ENCODE measurements around the gene DYRK1A. TPM values are rescaled to one million over a fixed set of nuclear protein-coding genes. Genes with fewer than 3 reads are reported as not detected.

Gene DYRK1A
- polyA plus RNA-seq, 1 donor (not counting 4 experiments of a cell fraction or from before 2014, with no cell fraction given), result 25.3 TPM

- H2AFZ ChIP-seq (ENCODE audit: control insufficient read depth, low read length), result no peak overlapping the region
- dilution Hi-C loops (cut with MboI; ENCODE audit: extremely low pct_ligation_motif_present, low sequenced_read_pairs), result no loop called here
- H3K4me1 ChIP-seq (ENCODE audit: control insufficient read depth, extremely low read depth, insufficient read depth, low read length), result no peaks in the 10 kb centered on the region
- H3K27me3 ChIP-seq (ENCODE audit: control insufficient read depth, extremely low read depth, insufficient read depth, low read length), result peaks cover 1% of the 10 kb centered on the region
- no peak overlapping the region for H3K4me2 ChIP-seq (ENCODE audit: control insufficient read depth, extremely low read depth, insufficient read depth, low read depth, low read length)
- no peaks in the 10 kb centered on the region for H3K9me3 ChIP-seq (ENCODE audit: control insufficient read depth, low read depth, low read length)
- H4K20me1 ChIP-seq (ENCODE audit: control insufficient read depth, extremely low read depth, insufficient read depth, low read length), result no peaks in the 10 kb centered on the region
- H3K9ac ChIP-seq (ENCODE audit: control insufficient read depth, extremely low read depth, insufficient read depth, low read length), result no peak overlapping the region
- no peaks in the 10 kb centered on the region for H3K79me2 ChIP-seq (ENCODE audit: control insufficient read depth, insufficient read depth, low read length)
- no peaks in the 10 kb centered on the region for H3K9me1 ChIP-seq (ENCODE audit: control insufficient read depth, extremely low read depth, insufficient read depth, low read length)
- H3K27ac ChIP-seq (ENCODE audit: control insufficient read depth, insufficient read depth, low read length), result no peak overlapping the region
- FAIRE-seq (no peak), DNase-seq (ENCODE audit: low read depth, low spot score) (no peak)
- TF ChIP-seq, protein P1, sequence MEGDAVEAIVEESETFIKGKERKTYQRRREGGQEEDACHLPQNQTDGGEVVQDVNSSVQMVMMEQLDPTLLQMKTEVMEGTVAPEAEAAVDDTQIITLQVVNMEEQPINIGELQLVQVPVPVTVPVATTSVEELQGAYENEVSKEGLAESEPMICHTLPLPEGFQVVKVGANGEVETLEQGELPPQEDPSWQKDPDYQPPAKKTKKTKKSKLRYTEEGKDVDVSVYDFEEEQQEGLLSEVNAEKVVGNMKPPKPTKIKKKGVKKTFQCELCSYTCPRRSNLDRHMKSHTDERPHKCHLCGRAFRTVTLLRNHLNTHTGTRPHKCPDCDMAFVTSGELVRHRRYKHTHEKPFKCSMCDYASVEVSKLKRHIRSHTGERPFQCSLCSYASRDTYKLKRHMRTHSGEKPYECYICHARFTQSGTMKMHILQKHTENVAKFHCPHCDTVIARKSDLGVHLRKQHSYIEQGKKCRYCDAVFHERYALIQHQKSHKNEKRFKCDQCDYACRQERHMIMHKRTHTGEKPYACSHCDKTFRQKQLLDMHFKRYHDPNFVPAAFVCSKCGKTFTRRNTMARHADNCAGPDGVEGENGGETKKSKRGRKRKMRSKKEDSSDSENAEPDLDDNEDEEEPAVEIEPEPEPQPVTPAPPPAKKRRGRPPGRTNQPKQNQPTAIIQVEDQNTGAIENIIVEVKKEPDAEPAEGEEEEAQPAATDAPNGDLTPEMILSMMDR (optimal IDR thresholded peaks at IDR 0.05 in 1 of 3, IDR thresholded peaks at IDR 0.05 in 1 of 3, conservative IDR thresholded peaks at IDR 0.05 in 1 of 3; ENCODE audit: extremely low read depth in 1 of 3, insufficient read depth in 2 of 3, low read length in 3 of 3), result no peak
- TF ChIP-seq EZH2 (IDR thresholded peaks at IDR 0.05; ENCODE audit: low read length), result no peak
- no peaks in the 10 kb centered on the region for H3K36me3 ChIP-seq (ENCODE audit: control insufficient read depth in 2 of 2, extremely low read depth in 1 of 2, insufficient read depth in 2 of 2, low read length in 2 of 2)
- H3K4me3 ChIP-seq (ENCODE audit: control insufficient read depth in 2 of 3, extremely low read depth in 1 of 3, insufficient read depth in 2 of 3, low read depth in 1 of 3, low read length in 3 of 3), result no peak overlapping the region
These were observed 184.9 kb downstream of the DYRK1A start for GRCh38 chr21:37551331-37551992.

- Histone ChIP-seq H3K9me1 (ENCODE audit: control insufficient read depth, extremely low read depth, insufficient read depth, low read length) (no peaks in the 10 kb centered on the region), H4K20me1 (ENCODE audit: control insufficient read depth, extremely low read depth, insufficient read depth, low read length) (no peaks in the 10 kb centered on the region), H3K36me3 (ENCODE audit: control insufficient read depth in 2 of 2, extremely low read depth in 1 of 2, insufficient read depth in 2 of 2, low read length in 2 of 2) (no peaks in the 10 kb centered on the region), H3K9me3 (ENCODE audit: control insufficient read depth, low read depth, low read length) (no peaks in the 10 kb centered on the region), H3K4me2 (ENCODE audit: control insufficient read depth, extremely low read depth, insufficient read depth, low read depth, low read length) (no peak overlapping the region), H3K4me1 (ENCODE audit: control insufficient read depth, extremely low read depth, insufficient read depth, low read length) (no peaks in the 10 kb centered on the region), H2AFZ (ENCODE audit: control insufficient read depth, low read length) (no peak overlapping the region), H3K27me3 (ENCODE audit: control insufficient read depth, extremely low read depth, insufficient read depth, low read length) (no peaks in the 10 kb centered on the region), H3K9ac (ENCODE audit: control insufficient read depth, extremely low read depth, insufficient read depth, low read length) (no peak overlapping the region), H3K27ac (ENCODE audit: control insufficient read depth, insufficient read depth, low read length) (no peak overlapping the region), H3K4me3 (ENCODE audit: control insufficient read depth in 2 of 3, extremely low read depth in 1 of 3, insufficient read depth in 2 of 3, low read depth in 1 of 3, low read length in 3 of 3) (no peak overlapping the region), H3K79me2 (ENCODE audit: control insufficient read depth, insufficient read depth, low read length) (no peaks in the 10 kb centered on the region)
- DNase-seq (ENCODE audit: low read depth, low spot score) (no peak), FAIRE-seq (no peak)
- dilution Hi-C loops (cut with MboI; ENCODE audit: extremely low pct_ligation_motif_present, low sequenced_read_pairs), result no loop called here
- no peak for TF ChIP-seq EZH2 (IDR thresholded peaks at IDR 0.05; ENCODE audit: low read length)
- TF ChIP-seq, protein P1 (optimal IDR thresholded peaks at IDR 0.05 in 1 of 3, IDR thresholded peaks at IDR 0.05 in 1 of 3, conservative IDR thresholded peaks at IDR 0.05 in 1 of 3; ENCODE audit: extremely low read depth in 1 of 3, insufficient read depth in 2 of 3, low read length in 3 of 3), result no peak
These were observed 185.4 kb downstream of the DYRK1A start for GRCh38 chr21:37551993-37552355.
